Fibroblast of skin of left biceps (primary cell): ENCODE results near the gene EXTL2.
"Not testable (repeated sequence)": the region's sequence is repeated elsewhere in the genome, so short reads cannot be mapped to it uniquely, and the experiment has no call there.

Source experiments
- DNase-seq, 2 experiments: peaks; one replicate each; pipeline ENCODE4 v3.0.0-alpha.2; 2013; ENCODE audit warnings: low read depth in 2 of 2

The EXTL2 gene

GRCh38 chr1:100902365-100902764 lies 7.7 kb upstream of the EXTL2 start:
- no peak for DNase-seq

DNA sequence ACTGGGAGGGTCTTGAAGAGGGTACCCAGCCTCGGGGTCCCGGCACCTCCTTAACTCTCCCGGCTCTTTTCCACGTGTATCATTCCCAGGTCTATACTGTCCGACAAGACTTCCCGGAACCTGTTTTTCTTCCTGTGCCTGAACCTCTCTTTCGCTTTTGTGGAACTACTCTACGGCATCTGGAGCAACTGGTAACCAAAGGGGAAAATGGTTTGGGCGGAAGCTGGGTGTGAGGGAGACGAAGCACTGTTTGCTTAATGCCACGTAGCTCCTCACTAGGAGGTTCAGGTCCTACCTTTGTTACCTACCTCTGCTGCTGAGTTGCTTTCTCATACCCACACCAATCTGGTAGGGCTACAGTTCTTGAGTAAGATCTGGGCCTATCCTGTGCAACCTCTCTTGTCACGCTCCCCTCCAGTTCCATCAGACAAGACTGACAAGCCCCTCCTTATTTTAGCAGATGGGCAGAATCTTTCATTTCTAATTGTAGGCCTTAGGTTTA lies 1.9 kb upstream of the EXTL2 start:
- no peak for DNase-seq

GRCh38 chr1:100895540-100896480 lies 1.2 kb upstream of the EXTL2 start, which contains the start of gene SLC30A7:
SLC30A7 (plus strand) TSS chr1:100896090; CDS start chr1:100896263, 173 bp downstream.
- peak; percentile 69 for DNase-seq

- no peak for DNase-seq
Measured at GRCh38 chr1:100893718-100894117, 924 bp downstream of the EXTL2 start.

DNA sequence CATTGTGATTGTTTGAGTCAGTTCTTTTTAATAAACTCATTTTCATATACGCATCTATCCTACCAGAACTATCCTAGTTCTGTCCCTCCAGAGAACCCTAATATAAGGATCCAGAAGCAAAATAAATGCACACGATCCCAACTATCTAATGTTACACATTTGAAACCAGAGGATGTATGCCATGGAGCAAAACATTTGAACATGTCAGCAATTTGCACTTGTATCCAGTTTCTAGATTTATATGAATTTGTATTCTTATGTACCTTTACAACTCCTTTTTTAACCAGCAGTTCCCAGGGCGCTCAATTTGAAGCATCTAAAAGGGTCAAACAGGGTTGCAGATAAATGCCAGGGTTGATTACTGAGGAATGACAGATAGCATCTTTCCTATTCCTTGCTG lies 2.1 kb downstream of the EXTL2 start:
- no peak for DNase-seq

DNA sequence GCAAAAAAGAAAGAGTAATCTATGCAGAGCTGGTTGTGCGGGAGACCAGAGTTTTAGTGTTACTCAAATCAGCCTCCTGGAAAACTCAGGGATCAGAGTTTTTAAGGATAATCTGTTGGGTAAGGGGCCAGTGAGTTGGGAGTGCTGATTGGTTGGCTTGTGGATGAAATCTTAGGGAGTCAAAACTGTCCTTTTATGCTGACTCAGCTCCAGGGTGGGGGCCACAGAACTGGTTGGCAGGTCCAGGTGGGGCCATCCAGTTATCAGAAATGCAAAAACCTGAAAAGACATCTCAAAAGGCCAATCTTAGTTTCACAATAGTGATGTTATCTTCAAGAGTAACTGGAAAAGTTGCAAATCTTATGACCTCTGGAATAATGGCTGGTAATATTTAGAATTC lies 3.3 kb downstream of the EXTL2 start:
- no peak for DNase-seq

DNA sequence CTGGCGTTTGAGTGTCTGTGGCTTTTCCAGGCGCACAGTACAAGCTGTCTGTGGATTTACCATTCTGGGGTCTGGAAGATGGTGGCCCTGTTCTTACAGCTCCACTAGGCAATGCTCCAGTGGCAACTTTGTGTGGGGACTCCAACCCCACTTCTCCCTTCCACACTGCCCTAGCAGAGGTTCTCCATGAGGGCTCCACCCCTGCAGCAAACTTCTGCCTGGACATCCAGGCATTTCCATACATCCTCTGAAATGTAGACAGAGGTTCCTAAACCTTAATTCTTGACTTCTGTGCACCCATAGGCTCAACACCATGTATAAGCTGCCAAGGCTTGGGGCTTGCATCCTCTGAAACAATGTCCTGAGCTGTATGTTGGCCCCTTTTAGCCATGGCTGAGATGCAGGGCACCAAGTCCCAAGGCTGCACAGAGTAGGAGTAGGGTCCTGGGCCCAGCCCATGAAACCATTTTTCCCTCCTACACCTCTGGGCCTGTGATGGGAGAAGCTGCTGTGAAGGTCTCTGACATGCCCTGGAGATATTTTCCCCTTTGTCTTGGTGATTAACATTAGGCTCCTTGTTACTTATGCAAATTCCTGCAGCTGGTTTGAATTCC lies 4.7 kb downstream of the EXTL2 start:
- not testable (repeated sequence) for DNase-seq

DNA sequence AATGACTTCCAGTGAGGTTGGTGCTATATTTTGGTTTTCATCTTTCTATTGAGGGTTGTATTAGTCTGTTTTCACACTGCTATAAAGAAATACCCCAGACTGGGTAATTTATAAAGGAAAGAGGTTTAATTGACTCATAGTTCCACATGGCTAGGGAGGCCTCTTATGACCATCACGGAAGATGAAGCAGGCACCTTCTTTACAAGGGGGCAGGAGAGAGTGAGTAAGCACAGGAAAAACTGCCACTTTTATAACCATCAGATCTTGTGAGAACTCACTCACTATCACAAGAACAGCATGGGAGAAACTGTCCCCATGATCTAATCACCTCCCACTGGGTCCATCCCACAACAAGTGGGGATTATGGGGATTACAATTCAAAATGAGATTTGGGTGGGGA lies 5.6 kb downstream of the EXTL2 start:
- DNase-seq, result not testable (repeated sequence)

- DNase-seq, result no peak
Measured at GRCh38 chr1:100883963-100884362, 10.7 kb downstream of the EXTL2 start.

DNA sequence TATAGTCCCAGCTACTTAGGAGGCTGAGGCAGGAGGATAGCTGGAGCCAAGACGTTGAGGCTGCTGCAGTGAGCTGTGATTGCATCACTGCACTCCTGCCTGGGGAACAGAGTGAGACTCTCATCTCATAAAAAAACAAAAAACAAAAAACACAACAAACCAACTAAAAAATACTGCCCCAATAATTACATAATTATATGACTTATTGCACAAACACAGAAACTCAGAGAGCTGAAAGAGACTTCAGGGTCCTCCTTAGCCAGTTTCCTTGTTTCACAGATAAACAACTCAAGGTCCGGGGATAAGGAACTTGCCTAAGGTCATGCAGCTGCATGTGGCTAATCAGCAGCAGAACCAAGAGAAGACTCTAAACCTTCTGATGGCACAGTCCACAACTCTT lies 11.9 kb downstream of the EXTL2 start:
- no peak for DNase-seq

DNA sequence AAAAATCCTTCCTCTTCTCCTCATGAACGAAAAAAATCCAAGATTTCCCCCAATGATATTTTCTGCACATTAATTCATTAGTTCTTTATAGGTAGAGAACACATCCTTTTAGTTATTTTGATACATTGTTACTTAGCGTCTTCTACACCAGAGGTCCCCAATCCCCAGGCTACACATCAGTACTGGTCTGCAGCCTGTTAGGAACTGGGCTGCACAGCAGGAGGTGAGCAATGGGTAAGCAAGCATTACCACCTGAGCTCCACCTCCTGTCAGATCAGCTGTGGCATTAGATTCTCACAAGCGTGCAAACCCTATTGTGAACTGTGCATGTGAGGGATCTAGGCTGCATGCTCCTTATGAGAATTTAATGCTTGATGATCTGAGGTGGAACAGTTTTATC lies 13.0 kb downstream of the EXTL2 start:
- no peak for DNase-seq

DNA sequence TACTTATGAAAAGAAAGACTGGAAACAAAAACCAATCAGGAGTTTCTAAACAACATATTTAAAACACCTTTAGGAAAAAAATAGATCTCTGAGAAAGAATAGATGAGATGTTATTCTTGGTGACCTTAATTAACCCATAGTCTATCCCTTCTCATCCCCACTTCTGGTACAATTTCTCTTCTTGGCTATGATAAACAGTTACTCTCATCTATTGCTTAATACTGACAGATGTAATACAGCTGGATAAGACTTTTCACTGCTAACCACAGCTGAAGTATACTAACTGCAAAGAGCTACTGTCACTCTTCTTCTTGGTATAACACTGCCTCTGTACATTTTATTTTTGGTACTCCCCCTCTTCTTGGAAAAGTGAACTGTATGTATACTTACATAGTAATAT lies 15.2 kb downstream of the EXTL2 start:
- DNase-seq, result no peak

DNA sequence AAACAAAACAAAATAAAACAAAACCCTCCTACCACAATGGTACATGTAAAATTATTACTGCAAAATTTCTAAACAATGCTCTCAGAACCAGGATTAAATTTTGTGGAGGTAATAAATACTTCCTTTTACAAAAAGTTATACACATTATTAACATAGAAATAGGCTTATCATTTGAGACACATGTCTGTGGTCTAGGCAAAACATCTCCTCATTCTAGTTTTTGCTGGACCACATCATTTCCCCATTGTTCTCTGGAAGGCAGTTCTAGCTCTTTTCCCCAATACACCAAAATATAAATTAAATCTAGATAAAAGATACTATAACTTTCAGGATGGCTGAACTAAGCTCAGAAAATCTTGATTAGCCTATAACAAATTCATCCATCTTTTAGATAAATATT lies 18.4 kb downstream of the EXTL2 start:
- DNase-seq, result no peak

- DNase-seq, result no peak
Measured at GRCh38 chr1:100875228-100875627, 19.4 kb downstream of the EXTL2 start.

DNA sequence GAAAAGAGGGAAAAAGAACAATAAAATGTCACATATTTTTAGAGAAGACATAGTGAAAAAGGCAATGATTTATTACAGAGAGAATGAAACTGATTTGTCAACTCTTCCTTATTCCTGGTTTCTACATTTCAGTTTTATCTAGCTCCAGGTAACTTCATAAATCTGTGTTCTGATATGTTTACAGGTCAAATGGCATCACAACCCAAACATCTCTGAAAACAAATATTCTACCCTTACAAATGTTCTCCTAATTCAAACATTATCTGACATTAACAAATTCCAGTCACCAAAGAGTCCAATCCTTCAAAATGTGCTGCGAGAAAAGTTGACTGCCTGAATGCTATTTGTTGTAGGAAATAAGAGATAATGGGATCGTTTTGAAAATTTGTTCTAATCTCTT lies 20.2 kb downstream of the EXTL2 start:
- DNase-seq, result no peak

GRCh38 chr1:100869996-100870395 lies 24.6 kb downstream of the EXTL2 start:
- no peak for DNase-seq

- DNase-seq, result no peak
Measured at GRCh38 chr1:100868364-100868995, 26.2 kb downstream of the EXTL2 start.

GRCh38 chr1:100866901-100867206 lies 27.8 kb downstream of the EXTL2 start:
- DNase-seq, result no peak

- DNase-seq, result peak in 1 of 2 experiments; percentile 27
Measured at GRCh38 chr1:100866041-100866900, 28.4 kb downstream of the EXTL2 start.

DNA sequence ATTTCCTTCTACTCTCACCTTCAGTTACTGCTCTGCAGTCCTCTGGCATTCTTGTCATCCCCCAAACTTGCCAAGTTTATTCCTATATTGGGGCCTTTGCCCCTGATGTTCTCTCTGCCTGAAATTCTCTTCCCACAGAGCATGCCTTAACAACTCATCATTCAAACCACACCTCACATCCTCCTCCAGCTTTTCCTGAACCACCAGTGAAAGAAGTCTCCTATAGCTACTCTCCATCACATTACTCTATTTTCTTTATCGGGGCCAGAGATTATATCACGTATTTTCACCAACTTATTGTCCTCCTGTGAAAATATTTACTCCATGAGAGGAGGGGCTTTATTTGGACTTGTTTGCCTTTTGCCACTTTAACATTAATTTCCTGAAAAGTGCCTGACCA lies 32.1 kb downstream of the EXTL2 start:
- DNase-seq, result peak; percentile 84 to 88

DNA sequence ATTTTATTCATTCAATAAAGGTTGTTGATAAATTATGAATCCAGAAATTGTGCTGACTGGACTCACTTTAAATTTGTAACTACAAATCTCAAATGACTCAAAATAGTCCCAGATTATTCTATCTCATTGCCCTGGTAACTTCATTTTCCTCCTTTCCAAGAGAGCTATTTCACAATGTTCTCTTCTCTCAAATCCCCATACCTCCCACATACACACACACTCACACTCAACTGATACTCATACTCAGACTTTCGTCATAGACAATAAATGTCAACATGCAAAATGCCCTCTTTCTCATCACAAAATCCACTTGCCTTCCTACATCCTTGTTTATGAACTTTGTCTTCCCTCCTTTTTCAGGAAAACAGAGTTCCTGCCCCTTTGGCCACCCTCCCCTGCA lies 33.3 kb downstream of the EXTL2 start:
- DNase-seq, result no peak
